Vagina (tissue), 2 donors: ENCODE measurements around the gene ZSCAN2. TPM values are rescaled to one million over a fixed set of nuclear protein-coding genes. Genes with fewer than 3 reads are reported as not detected.
"Not testable (repeated sequence)": the region's sequence is repeated elsewhere in the genome, so short reads cannot be mapped to it uniquely, and the experiment has no call there.

Experiments
- DNase-seq, 2 donors: peaks; one replicate each; pipeline ENCODE4 v3.0.0-alpha.2; 2017; ENCODE audit errors: extremely low spot score in 2 of 2
- H3K27ac ChIP-seq: fragments of 200-600 bp; sonication (generic); one replicate; pipeline ENCODE4 v1.5.1; 2019
- H3K27me3 ChIP-seq: fragments of 200-600 bp; sonication (generic); one replicate; pipeline ENCODE4 v1.5.1; 2019
- H3K36me3 ChIP-seq, 2 donors: fragments of 200-600 bp; sonication (generic); one replicate each; pipeline ENCODE4 v1.5.1; 2017 to 2019
- H3K4me1 ChIP-seq: fragments of 200-600 bp; sonication (generic); one replicate; pipeline ENCODE4 v1.5.1; 2019
- H3K4me3 ChIP-seq, 2 donors: fragments of 200-600 bp; sonication (generic); 1 replicate in 1 of 2; 2 replicates in 1 of 2; pipeline ENCODE4 v1.5.1; 2016 to 2019
- H3K9me3 ChIP-seq: fragments of 200-600 bp; sonication (generic); one replicate; pipeline ENCODE4 v1.5.1; 2019
- CTCF ChIP-seq, 3 experiments: fragments of 450-650 bp in 2 of 3; fragments of 200-600 bp in 1 of 3; sonication (generic) in 1 of 3; IDR thresholded peaks; one replicate each; pipeline ENCODE4 v1.5.1; 2017 to 2019; ENCODE audit warnings: antibody characterized with exemption in 3 of 3, mild to moderate bottlenecking in 2 of 3, moderate library complexity in 2 of 3
- POLR2A ChIP-seq, 2 donors: fragments of 450-650 bp; IDR thresholded peaks; one replicate each; pipeline ENCODE4 v1.6.1; 2017; ENCODE audit warnings: antibody characterized with exemption in 2 of 2, mild to moderate bottlenecking in 2 of 2, moderate library complexity in 2 of 2
- POLR2AphosphoS5 ChIP-seq, 2 donors: sonication (generic); formaldehyde crosslinking; IDR thresholded peaks; one replicate each; pipeline ENCODE4 v1.9.0; 2017; ENCODE audit warnings: antibody characterized with exemption in 2 of 2, mild to moderate bottlenecking in 2 of 2, low read depth in 1 of 2; ENCODE audit not compliant: insufficient read depth in 1 of 2
- intact Hi-C: fragments of 100-400 bp; cut with DNase I; formaldehyde crosslinking; loops from one replicate; pipeline ENCODE4 v1.15.1; 2023
- total RNA-seq: library from RNA; depleted of rRNA; stranded (reverse); fragments of >200 nt; gene quantifications from one replicate; pipeline ENCODE4 v1.2.3, GENCODE V29; 2016

Gene ZSCAN2
- total RNA-seq, 1 donor from 2014 or later: 7.9 TPM

- intact Hi-C loops: no loop called here
- H3K27ac ChIP-seq: no peak overlapping the region
- H3K9me3 ChIP-seq: no peaks in the 10 kb centered on the region
- DNase-seq: no peak
- no peak overlapping the region for H3K4me3 ChIP-seq
- TF ChIP-seq CTCF (IDR thresholded peaks at IDR 0.05) (no peak), POLR2A (IDR thresholded peaks at IDR 0.05) (no peak), POLR2AphosphoS5 (IDR thresholded peaks at IDR 0.05; ENCODE audit: insufficient read depth in 1 of 2, low read depth in 1 of 2) (no peak)
- H3K4me1 ChIP-seq: peaks cover 5% of the 10 kb centered on the region
- H3K27me3 ChIP-seq: no peaks in the 10 kb centered on the region
- H3K36me3 ChIP-seq: no peaks in the 10 kb centered on the region
Measured at GRCh38 chr15:84575493-84575892, 25.3 kb upstream of the ZSCAN2 start.

GRCh38 chr15:84577891-84578290, 22.9 kb upstream of the ZSCAN2 start:
- H3K4me1 ChIP-seq, H3K36me3 ChIP-seq, H3K27ac ChIP-seq, DNase-seq, H3K4me3 ChIP-seq, intact Hi-C loops, H3K27me3 ChIP-seq, H3K9me3 ChIP-seq: not testable (repeated sequence)

- H3K36me3 ChIP-seq, H3K9me3 ChIP-seq, H3K27me3 ChIP-seq, H3K4me3 ChIP-seq, DNase-seq, H3K4me1 ChIP-seq, H3K27ac ChIP-seq, intact Hi-C loops: not testable (repeated sequence)
Measured at GRCh38 chr15:84579261-84579721, 21.5 kb upstream of the ZSCAN2 start.

- H3K9me3 ChIP-seq, DNase-seq, H3K36me3 ChIP-seq, H3K4me3 ChIP-seq, H3K27ac ChIP-seq, intact Hi-C loops, H3K4me1 ChIP-seq, H3K27me3 ChIP-seq: not testable (repeated sequence)
Measured at GRCh38 chr15:84581676-84582428, 19.0 kb upstream of the ZSCAN2 start.

- intact Hi-C loops: no loop called here
- TF ChIP-seq POLR2AphosphoS5 (IDR thresholded peaks at IDR 0.05; ENCODE audit: insufficient read depth in 1 of 2, low read depth in 1 of 2) (no peak), POLR2A (IDR thresholded peaks at IDR 0.05) (no peak), CTCF (IDR thresholded peaks at IDR 0.05) (no peak)
- H3K27me3 ChIP-seq: no peaks in the 10 kb centered on the region
- H3K36me3 ChIP-seq: no peaks in the 10 kb centered on the region
- H3K4me3 ChIP-seq: no peak overlapping the region
- no peaks in the 10 kb centered on the region for H3K9me3 ChIP-seq
- peaks cover 8% of the 10 kb centered on the region for H3K4me1 ChIP-seq
- no peak for DNase-seq
- H3K27ac ChIP-seq: no peak overlapping the region
Measured at GRCh38 chr15:84582583-84583157, 18.1 kb upstream of the ZSCAN2 start.

GRCh38 chr15:84583921-84584320, 16.9 kb upstream of the ZSCAN2 start:
- intact Hi-C loops, H3K27me3 ChIP-seq, H3K4me3 ChIP-seq: not testable (repeated sequence)

GRCh38 chr15:84586696-84587095, 14.1 kb upstream of the ZSCAN2 start:
- intact Hi-C loops: no loop called here

More at GRCh38 chr15:84583921-84584320, 16.9 kb upstream of the ZSCAN2 start:
- H3K4me1 ChIP-seq: peaks cover 15% of the 10 kb centered on the region
- not testable (repeated sequence) for H3K27ac ChIP-seq, DNase-seq, H3K9me3 ChIP-seq, H3K36me3 ChIP-seq

More at GRCh38 chr15:84586696-84587095, 14.1 kb upstream of the ZSCAN2 start:
- Histone ChIP-seq H3K4me1 (peaks cover 10% of the 10 kb centered on the region), H3K27ac (no peak overlapping the region), H3K9me3 (no peaks in the 10 kb centered on the region), H3K4me3 (no peak overlapping the region), H3K36me3 (no peaks in the 10 kb centered on the region), H3K27me3 (no peaks in the 10 kb centered on the region)
- TF ChIP-seq POLR2A (IDR thresholded peaks at IDR 0.05) (no peak), CTCF (IDR thresholded peaks at IDR 0.05) (no peak), POLR2AphosphoS5 (IDR thresholded peaks at IDR 0.05; ENCODE audit: insufficient read depth in 1 of 2, low read depth in 1 of 2) (no peak)
- no peak for DNase-seq
